T-cell (primary cell): ENCODE measurements around the gene SVOPL. TPM values are rescaled to one million over a fixed set of nuclear protein-coding genes. Genes with fewer than 3 reads are reported as not detected.

ENCODE experiments used
- ATAC-seq, 4 experiments: fragments of 200-7000 bp in 3 of 4; fragments of 150-1000 bp in 1 of 4; cut with Tn5 transposase; replicated peaks in 1 of 4; 1 replicate in 3 of 4; 2 replicates in 1 of 4; pipeline ENCODE4 v1.10.0; 2021; ENCODE audit warnings: moderate library complexity in 3 of 4, mild to moderate bottlenecking in 2 of 4, moderate number of reproducible peaks in 1 of 4
- CTCF ChIA-PET, 2 donors: fragments of 300-600 bp; sonication (Branson Sonifier 250); formaldehyde crosslinking; loops; one replicate each; lab custom pipeline; 2022; ENCODE audit warnings: antibody characterized with exemption in 2 of 2; lab: Charles Lee
- POLR2A ChIA-PET, 2 donors: fragments of 300-600 bp; sonication (Branson Sonifier 250); formaldehyde crosslinking; loops; one replicate each; lab custom pipeline; 2022; ENCODE audit warnings: antibody characterized with exemption in 2 of 2; lab: Charles Lee
- DNase-seq, 35 experiments: peaks; one replicate each; pipeline versions ENCODE4 v3.0.0 to v3.0.0-alpha.2; 2013 to 2023
- H3K27ac ChIP-seq: one replicate; pipeline ENCODE4 v1.5.1; 2013; ENCODE audit warnings: low read length
- H3K27me3 ChIP-seq, 2 experiments: replicated peaks in 1 of 2; 1 replicate in 1 of 2; 2 replicates in 1 of 2; pipeline versions ENCODE4 v1.6.1 to v1.7.0; 2013; ENCODE audit warnings: low read length in 1 of 2, mixed read lengths in 1 of 2; ENCODE audit not compliant: control insufficient read depth in 2 of 2, insufficient read depth in 2 of 2; ENCODE audit errors: extremely low read depth in 1 of 2
- H3K36me3 ChIP-seq, 2 donors: 1 replicate in 1 of 2; 2 replicates in 1 of 2; pipeline versions ENCODE4 v1.6.1 to v1.7.0; 2013; ENCODE audit warnings: low read length in 1 of 2; ENCODE audit not compliant: control insufficient read depth in 2 of 2, insufficient read depth in 1 of 2; ENCODE audit errors: extremely low read depth in 1 of 2
- H3K4me1 ChIP-seq, 2 experiments: 1 replicate in 1 of 2; 2 replicates in 1 of 2; pipeline versions ENCODE4 v1.6.1 to v1.7.0; 2013; ENCODE audit warnings: low read length in 2 of 2, mixed read lengths in 1 of 2; ENCODE audit not compliant: insufficient read depth in 2 of 2, control insufficient read depth in 1 of 2; ENCODE audit errors: extremely low read depth in 1 of 2
- H3K4me3 ChIP-seq, 2 donors: 1 replicate in 1 of 2; 2 replicates in 1 of 2; pipeline versions ENCODE4 v1.5.1 to v1.7.0; 2013; ENCODE audit warnings: mild to moderate bottlenecking in 2 of 2, low read length in 1 of 2, moderate library complexity in 1 of 2; ENCODE audit not compliant: control insufficient read depth in 1 of 2; ENCODE audit errors: extremely low read depth in 1 of 2
- H3K9me3 ChIP-seq: 2 replicates; pipeline ENCODE4 v1.7.0; 2013
- H3K27ac Mint-ChIP-seq, 2 donors: one replicate each; pipeline ENCODE4 v1.8.0; 2020 to 2021; ENCODE audit warnings: mild to moderate bottlenecking in 2 of 2, mixed read lengths in 2 of 2
- H3K27me3 Mint-ChIP-seq, 2 donors: one replicate each; pipeline ENCODE4 v1.8.0; 2021 to 2022; ENCODE audit warnings: mixed read lengths in 2 of 2
- H3K36me3 Mint-ChIP-seq: one replicate; pipeline ENCODE4 v1.8.0; 2021; ENCODE audit warnings: mixed read lengths
- H3K4me1 Mint-ChIP-seq, 3 donors: one replicate each; pipeline ENCODE4 v1.8.0; 2020 to 2022; ENCODE audit warnings: mixed read lengths in 3 of 3, mild to moderate bottlenecking in 1 of 3
- H3K4me3 Mint-ChIP-seq, 3 donors: one replicate each; pipeline ENCODE4 v1.8.0; 2020 to 2022; ENCODE audit warnings: mild to moderate bottlenecking in 3 of 3, mixed read lengths in 3 of 3, moderate library complexity in 3 of 3
- H3K9me3 Mint-ChIP-seq, 3 donors: one replicate each; pipeline ENCODE4 v1.8.0; 2020 to 2022; ENCODE audit warnings: mixed read lengths in 3 of 3
- WGBS: methylation state at CpG from one replicate; pipeline ENCODE4 v1.1.5; 2013; ENCODE audit warnings: missing lambda C conversion rate; ENCODE audit not compliant: insufficient coverage; 5-methylcytosine and 5-hydroxymethylcytosine counted together
- total RNA-seq, 35 experiments: library from RNA in 6 of 35; stranded (reverse) in 6 of 35; fragments of 120-200 nt in 1 of 35; gene quantifications; one replicate each; pipeline versions ENCODE4 v1.2.1 to v1.2.4 and lab custom pipeline; 2013 to 2026

Gene SVOPL
- total RNA-seq, 5 donors from 2014 or later (not counting 1 experiment from before 2014, with no cell fraction given), result 1.2 TPM; not detected in 4

DNA sequence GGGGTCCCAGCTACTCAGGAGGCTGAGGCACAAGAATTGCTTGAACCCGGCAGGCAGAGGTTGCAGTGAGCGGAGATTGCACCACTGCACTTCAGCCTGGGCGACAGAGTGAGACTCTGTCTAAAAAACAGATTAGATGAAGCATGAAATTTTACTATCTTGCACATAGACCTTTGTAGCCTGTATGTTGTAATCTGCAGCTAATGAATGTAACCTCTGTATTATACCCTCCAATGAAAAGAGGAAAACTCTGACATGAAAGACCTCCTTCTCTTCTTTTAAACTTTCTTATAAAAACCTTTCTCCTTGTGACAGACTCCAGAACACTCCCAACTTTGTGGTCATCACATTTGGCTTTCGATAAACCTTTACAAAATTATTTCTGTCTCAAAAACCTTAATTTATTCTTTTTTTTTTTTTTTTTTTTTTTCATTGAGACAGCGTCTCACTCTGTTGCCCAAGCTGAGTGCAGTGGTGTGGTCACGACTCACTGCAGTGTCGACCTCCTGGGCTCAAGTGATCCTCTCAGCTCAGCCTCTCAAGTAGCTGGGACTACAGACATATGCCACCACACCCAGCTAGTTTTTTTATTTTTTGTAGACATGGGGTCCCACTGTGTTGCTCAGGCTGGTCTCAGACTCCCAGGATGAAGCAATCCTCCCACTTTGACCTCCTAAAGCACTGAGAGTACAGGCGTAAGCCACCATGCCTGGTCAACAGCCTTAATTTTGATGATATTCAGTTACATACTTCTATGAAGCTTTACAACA, 97.4 kb downstream of the SVOPL start:
- no peaks in the 10 kb centered on the region for H3K27me3 ChIP-seq
- H3K4me1 ChIP-seq, result no peaks in the 10 kb centered on the region
- CTCF ChIA-PET, result no interaction called here
- ATAC-seq (no peak), DNase-seq (no peak)
- POLR2A ChIA-PET, result no interaction called here
- no peaks in the 10 kb centered on the region for H3K9me3 ChIP-seq
- no peak overlapping the region for H3K27ac ChIP-seq
- WGBS, result 100% methylated on average over 2 of the region's 8 CpGs
- no peak overlapping the region for H3K27ac Mint-ChIP-seq
- H3K4me1 Mint-ChIP-seq, result peaks cover 11 to 16% (median 14%) of the 10 kb centered on the region in 3 donors
- H3K4me3 ChIP-seq, result no peak overlapping the region
- no peaks in the 10 kb centered on the region for H3K27me3 Mint-ChIP-seq
- no peaks in the 10 kb centered on the region for H3K36me3 Mint-ChIP-seq
- H3K4me3 Mint-ChIP-seq, result no peak overlapping the region
- no peaks in the 10 kb centered on the region for H3K9me3 Mint-ChIP-seq
- no peaks in the 10 kb centered on the region for H3K36me3 ChIP-seq

DNA sequence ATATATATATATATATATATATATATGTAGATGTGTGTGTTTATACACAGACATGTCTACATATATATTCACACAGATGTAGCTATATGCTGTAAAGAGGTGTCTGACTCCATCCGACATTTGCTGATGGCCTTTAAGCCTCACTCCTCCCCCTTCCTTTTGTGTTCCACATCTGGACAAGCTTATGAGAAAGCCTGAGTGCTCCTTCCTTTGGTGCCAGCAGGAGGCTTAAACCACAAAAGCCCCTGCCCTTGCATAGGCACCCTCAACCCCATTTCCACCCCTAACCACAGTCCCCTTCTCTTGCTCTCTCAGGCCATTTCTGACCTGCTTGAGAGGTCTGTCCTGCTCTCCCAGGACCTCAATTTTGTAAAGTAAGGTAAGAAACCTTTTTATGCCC, 98.7 kb downstream of the SVOPL start:
- POLR2A ChIA-PET, result no interaction called here
- DNase-seq, result no peak
- no peak overlapping the region for H3K27ac Mint-ChIP-seq

DNA sequence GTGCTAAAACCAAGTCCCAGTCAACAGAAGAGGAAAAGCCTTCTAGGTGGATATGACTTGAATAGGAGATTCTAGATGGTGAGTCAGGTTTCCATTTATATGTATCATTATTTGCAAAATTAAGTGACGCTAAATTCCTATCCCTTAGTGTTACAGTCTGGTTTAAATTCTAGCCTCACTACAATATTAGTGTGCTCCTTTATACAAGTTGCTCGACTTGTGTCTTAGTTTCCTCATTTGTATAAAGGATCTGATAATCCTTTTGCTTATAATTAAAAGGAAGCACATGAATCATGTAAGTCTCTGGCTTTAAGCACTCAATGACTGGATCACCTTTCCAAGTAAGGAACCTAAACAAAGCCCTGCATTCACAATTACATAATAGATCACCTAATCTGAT, 105.7 kb downstream of the SVOPL start:
- Mint-ChIP-seq H3K4me1 (no peaks in the 10 kb centered on the region), H3K27me3 (no peaks in the 10 kb centered on the region), H3K9me3 (no peaks in the 10 kb centered on the region), H3K27ac (no peak overlapping the region), H3K4me3 (no peak overlapping the region), H3K36me3 (no peaks in the 10 kb centered on the region)
- H3K27me3 ChIP-seq, result no peaks in the 10 kb centered on the region
- WGBS, result no CpG with 5 or more reads among the region's 2 CpGs
- H3K9me3 ChIP-seq, result no peaks in the 10 kb centered on the region
- no peak overlapping the region for H3K27ac ChIP-seq
- ATAC-seq, result no peak
- no peak for DNase-seq
- H3K4me1 ChIP-seq, result no peaks in the 10 kb centered on the region
- H3K36me3 ChIP-seq, result no peaks in the 10 kb centered on the region
- POLR2A ChIA-PET, result no interaction called here
- CTCF ChIA-PET, result no interaction called here
- H3K4me3 ChIP-seq, result no peak overlapping the region

More for the DNA sequence above, 98.7 kb downstream of the SVOPL start:
- Histone ChIP-seq H3K27me3 (no peaks in the 10 kb centered on the region), H3K9me3 (no peaks in the 10 kb centered on the region), H3K36me3 (no peaks in the 10 kb centered on the region), H3K27ac (no peak overlapping the region), H3K4me1 (no peaks in the 10 kb centered on the region), H3K4me3 (no peak overlapping the region)
- CTCF ChIA-PET, result no interaction called here
- Mint-ChIP-seq H3K9me3 (no peaks in the 10 kb centered on the region), H3K36me3 (no peaks in the 10 kb centered on the region), H3K4me1 (peaks cover 4 to 6% (median 4%) of the 10 kb centered on the region in 3 donors), H3K4me3 (no peak overlapping the region), H3K27me3 (no peaks in the 10 kb centered on the region)
- no CpG with 5 or more reads among the region's 1 CpG for WGBS
- no peak for ATAC-seq

DNA sequence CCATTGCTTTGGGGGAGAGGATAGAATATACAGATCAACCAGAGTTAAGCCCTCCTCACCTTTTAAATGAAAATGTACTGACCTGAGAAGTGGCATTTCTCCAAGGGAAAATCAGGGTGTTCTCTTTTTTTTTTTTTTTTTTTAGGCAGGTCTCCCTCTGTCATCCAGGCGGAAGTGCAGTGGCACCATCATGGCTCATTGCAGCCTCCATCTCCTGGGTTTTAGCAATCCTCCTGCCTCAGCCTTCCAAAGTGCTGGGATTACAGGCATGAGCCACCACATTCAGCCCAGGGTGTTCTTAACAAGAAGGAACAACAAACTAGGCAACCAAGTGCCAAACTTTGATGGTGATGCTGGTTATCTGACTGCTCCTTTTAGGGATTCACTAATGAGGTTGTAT, 111.0 kb downstream of the SVOPL start:
- Histone ChIP-seq H3K9me3 (no peaks in the 10 kb centered on the region), H3K4me3 (no peak overlapping the region), H3K36me3 (peaks cover 0 to 9% of the 10 kb centered on the region in 2 donors), H3K27me3 (no peaks in the 10 kb centered on the region), H3K4me1 (no peaks in the 10 kb centered on the region), H3K27ac (no peak overlapping the region)
- Mint-ChIP-seq H3K4me1 (no peaks in the 10 kb centered on the region), H3K4me3 (no peak overlapping the region), H3K27me3 (no peaks in the 10 kb centered on the region), H3K9me3 (no peaks in the 10 kb centered on the region), H3K36me3 (peaks cover 27% of the 10 kb centered on the region), H3K27ac (no peak overlapping the region)
- ATAC-seq (no peak), DNase-seq (no peak)
- ChIA-PET POLR2A (no interaction called here), CTCF (no interaction called here)
- 100% methylated on average over 1 of the region's 1 CpG for WGBS

DNA sequence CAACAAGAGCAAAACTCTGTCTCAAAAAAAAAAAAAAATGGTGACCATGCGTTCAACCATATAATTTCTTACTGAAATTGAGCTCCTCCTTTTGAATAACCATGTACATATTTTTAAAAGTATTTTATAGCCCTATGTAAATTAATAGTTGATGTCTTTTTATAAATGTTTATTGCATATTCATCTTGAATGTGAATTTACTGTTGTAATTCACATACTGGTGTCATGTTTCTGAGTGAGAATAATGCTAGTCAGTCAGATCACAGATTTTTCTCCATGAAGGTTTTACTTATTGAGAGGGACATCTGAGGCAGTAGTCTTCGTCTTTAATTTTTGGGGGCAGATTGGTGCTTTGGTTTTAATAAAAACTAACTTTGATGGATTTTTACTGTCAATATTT, 112.2 kb downstream of the SVOPL start:
- DNase-seq (no peak), ATAC-seq (no peak)
- Histone ChIP-seq H3K4me1 (no peaks in the 10 kb centered on the region), H3K36me3 (peaks cover 0 to 16% of the 10 kb centered on the region in 2 donors), H3K27ac (no peak overlapping the region), H3K4me3 (no peak overlapping the region), H3K27me3 (no peaks in the 10 kb centered on the region), H3K9me3 (no peaks in the 10 kb centered on the region)
- Mint-ChIP-seq H3K4me3 (no peak overlapping the region), H3K9me3 (no peaks in the 10 kb centered on the region), H3K36me3 (peaks cover 38% of the 10 kb centered on the region), H3K4me1 (no peaks in the 10 kb centered on the region), H3K27me3 (no peaks in the 10 kb centered on the region), H3K27ac (no peak overlapping the region)
- CTCF ChIA-PET, result no interaction called here
- POLR2A ChIA-PET, result no interaction called here
- WGBS, result no CpG with 5 or more reads among the region's 2 CpGs

DNA sequence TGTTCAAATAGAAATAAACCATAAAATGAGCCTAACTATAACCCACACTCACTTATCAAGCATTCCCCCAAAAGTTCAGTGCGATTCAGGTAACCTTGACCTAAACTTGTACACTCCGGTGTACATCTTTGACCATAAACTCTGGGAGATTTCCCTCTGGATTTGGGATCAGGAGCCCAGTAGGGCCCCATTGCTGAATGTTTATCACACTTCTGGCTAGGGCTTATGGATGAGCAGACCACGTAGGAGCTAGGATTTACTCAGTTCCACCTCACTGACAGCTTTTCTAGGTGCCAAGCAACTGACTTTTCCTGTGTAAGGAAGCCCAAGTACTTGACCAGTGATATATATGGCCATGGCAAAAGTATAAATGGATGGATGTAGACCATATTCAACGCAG, 113.7 kb downstream of the SVOPL start:
- H3K4me3 ChIP-seq, result no peak overlapping the region

More for the DNA sequence above, 113.7 kb downstream of the SVOPL start:
- Mint-ChIP-seq H3K36me3 (peaks cover 50% of the 10 kb centered on the region), H3K27ac (no peak overlapping the region), H3K4me1 (no peaks in the 10 kb centered on the region), H3K4me3 (no peak overlapping the region), H3K27me3 (no peaks in the 10 kb centered on the region), H3K9me3 (no peaks in the 10 kb centered on the region)
- no peak for DNase-seq
- no peaks in the 10 kb centered on the region for H3K9me3 ChIP-seq
- ChIA-PET CTCF (no interaction called here), POLR2A (no interaction called here)
- H3K27ac ChIP-seq, result no peak overlapping the region
- H3K4me1 ChIP-seq, result no peaks in the 10 kb centered on the region
- 96% methylated on average over 4 of the region's 4 CpGs for WGBS
- no peaks in the 10 kb centered on the region for H3K27me3 ChIP-seq
- no peak for ATAC-seq
- H3K36me3 ChIP-seq, result peaks cover 0 to 19% of the 10 kb centered on the region in 2 donors
